ENCODE results near the gene ZSWIM5.
"Not testable (repeated sequence)": the region's sequence is repeated elsewhere in the genome, so short reads cannot be mapped to it uniquely, and the experiment has no call there.

ZSWIM5 gene

GRCh38 chr1:45141247-45142003, 65.0 kb downstream of the ZSWIM5 start:
- no peak for DNase-seq (ENCODE audit: low spot score)

- DNase-seq (ENCODE audit: low spot score), result no peak
Measured at GRCh38 chr1:45136984-45137383, 69.4 kb downstream of the ZSWIM5 start.

GRCh38 chr1:45135316-45135715, 71.1 kb downstream of the ZSWIM5 start:
- no peak for DNase-seq (ENCODE audit: low spot score)

GRCh38 chr1:45134461-45134873, 71.9 kb downstream of the ZSWIM5 start:
- DNase-seq (ENCODE audit: low spot score), result no peak

GRCh38 chr1:45132719-45133118, 73.7 kb downstream of the ZSWIM5 start:
- not testable (repeated sequence) for DNase-seq (ENCODE audit: low spot score)

GRCh38 chr1:45123358-45123757, 83.0 kb downstream of the ZSWIM5 start:
- no peak for DNase-seq (ENCODE audit: low spot score)

GRCh38 chr1:45122724-45123123, 83.7 kb downstream of the ZSWIM5 start:
- DNase-seq (ENCODE audit: low spot score), result no peak

- no peak for DNase-seq (ENCODE audit: low spot score)
Measured at GRCh38 chr1:45117766-45118165, 88.6 kb downstream of the ZSWIM5 start.

GRCh38 chr1:45116820-45117219, 89.6 kb downstream of the ZSWIM5 start:
- no peak for DNase-seq (ENCODE audit: low spot score)

GRCh38 chr1:45116340-45116739, 90.1 kb downstream of the ZSWIM5 start:
- DNase-seq (ENCODE audit: low spot score), result peak; percentile 11

- DNase-seq (ENCODE audit: low spot score), result not testable (repeated sequence)
Measured at GRCh38 chr1:45115198-45115597, 91.2 kb downstream of the ZSWIM5 start.

GRCh38 chr1:45112661-45113060, 93.7 kb downstream of the ZSWIM5 start:
- no peak for DNase-seq (ENCODE audit: low spot score)

- no peak for DNase-seq (ENCODE audit: low spot score)
Measured at GRCh38 chr1:45111239-45111638, 95.2 kb downstream of the ZSWIM5 start.

GRCh38 chr1:45107782-45108181, 98.6 kb downstream of the ZSWIM5 start:
- no peak for DNase-seq (ENCODE audit: low spot score)

GRCh38 chr1:45106864-45107263, 99.5 kb downstream of the ZSWIM5 start:
- DNase-seq (ENCODE audit: low spot score), result not testable (repeated sequence)

- DNase-seq (ENCODE audit: low spot score), result not testable (repeated sequence)
Measured at GRCh38 chr1:45106156-45106545, 100.3 kb downstream of the ZSWIM5 start.

GRCh38 chr1:45105486-45106155, 100.8 kb downstream of the ZSWIM5 start:
- DNase-seq (ENCODE audit: low spot score), result not testable (repeated sequence)

- no peak for DNase-seq (ENCODE audit: low spot score)
Measured at GRCh38 chr1:45103534-45103933, 102.9 kb downstream of the ZSWIM5 start.

- DNase-seq (ENCODE audit: low spot score), result no peak
Measured at GRCh38 chr1:45101947-45102346, 104.5 kb downstream of the ZSWIM5 start.

GRCh38 chr1:45101528-45101927, 104.9 kb downstream of the ZSWIM5 start:
- not testable (repeated sequence) for DNase-seq (ENCODE audit: low spot score)

- no peak for DNase-seq (ENCODE audit: low spot score)
Measured at GRCh38 chr1:45097944-45098343, 108.5 kb downstream of the ZSWIM5 start.

GRCh38 chr1:45097079-45097478, 109.3 kb downstream of the ZSWIM5 start:
- DNase-seq (ENCODE audit: low spot score), result no peak

- no peak for DNase-seq (ENCODE audit: low spot score)
Measured at GRCh38 chr1:45095450-45095849, 111.0 kb downstream of the ZSWIM5 start.

- DNase-seq (ENCODE audit: low spot score), result not testable (repeated sequence)
Measured at GRCh38 chr1:45094371-45094770, 112.0 kb downstream of the ZSWIM5 start.

Data from CD4-positive, alpha-beta T cell treated with Interleukin-2 at 100 ng/mL for 4 hours (primary cell).